GM10266 (cell line): Measurements from ENCODE around the gene KIF1A.

Experiments used
- DNase-seq: peaks from one replicate; pipeline ENCODE4 v3.0.0; 2012; ENCODE audit errors: extremely low spot score
- TF ChIP-seq, protein P1 (sequence below): IDR thresholded peaks from 2 replicates; pipeline ENCODE4 v1.5.1; 2012; ENCODE audit warnings: mild to moderate bottlenecking, low read depth; ENCODE audit not compliant: control insufficient read depth, insufficient read depth; ENCODE audit errors: missing control alignments

Gene KIF1A

DNA sequence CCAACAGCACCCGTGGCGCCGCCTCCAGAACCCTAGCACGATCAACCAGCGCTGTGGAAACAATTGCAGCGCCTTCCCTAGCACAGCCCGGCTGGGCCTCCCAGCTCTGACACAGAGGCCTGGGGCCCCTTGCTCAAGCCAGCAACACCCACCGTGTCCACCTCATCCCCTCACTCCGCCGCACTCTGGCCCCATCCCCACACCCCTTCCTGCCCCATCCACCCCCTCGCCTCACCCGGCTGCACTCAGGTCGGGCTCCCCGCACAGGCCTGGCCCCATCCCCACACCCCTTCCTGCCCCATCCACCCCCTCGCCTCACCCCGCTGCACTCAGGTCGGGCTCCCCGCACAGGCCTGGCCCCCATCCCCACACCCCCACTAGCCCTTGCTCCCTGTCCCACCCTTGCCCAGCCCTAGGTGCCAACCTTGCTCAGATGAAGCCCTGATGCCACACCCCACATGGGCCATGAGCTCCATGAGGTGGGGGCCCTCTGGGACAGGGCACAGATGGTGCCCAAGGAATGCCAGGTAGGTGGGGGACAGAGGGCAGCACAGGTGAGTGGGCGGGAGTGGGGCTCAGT lies 28.7 kb downstream of the KIF1A start:
- TF ChIP-seq, protein P1, sequence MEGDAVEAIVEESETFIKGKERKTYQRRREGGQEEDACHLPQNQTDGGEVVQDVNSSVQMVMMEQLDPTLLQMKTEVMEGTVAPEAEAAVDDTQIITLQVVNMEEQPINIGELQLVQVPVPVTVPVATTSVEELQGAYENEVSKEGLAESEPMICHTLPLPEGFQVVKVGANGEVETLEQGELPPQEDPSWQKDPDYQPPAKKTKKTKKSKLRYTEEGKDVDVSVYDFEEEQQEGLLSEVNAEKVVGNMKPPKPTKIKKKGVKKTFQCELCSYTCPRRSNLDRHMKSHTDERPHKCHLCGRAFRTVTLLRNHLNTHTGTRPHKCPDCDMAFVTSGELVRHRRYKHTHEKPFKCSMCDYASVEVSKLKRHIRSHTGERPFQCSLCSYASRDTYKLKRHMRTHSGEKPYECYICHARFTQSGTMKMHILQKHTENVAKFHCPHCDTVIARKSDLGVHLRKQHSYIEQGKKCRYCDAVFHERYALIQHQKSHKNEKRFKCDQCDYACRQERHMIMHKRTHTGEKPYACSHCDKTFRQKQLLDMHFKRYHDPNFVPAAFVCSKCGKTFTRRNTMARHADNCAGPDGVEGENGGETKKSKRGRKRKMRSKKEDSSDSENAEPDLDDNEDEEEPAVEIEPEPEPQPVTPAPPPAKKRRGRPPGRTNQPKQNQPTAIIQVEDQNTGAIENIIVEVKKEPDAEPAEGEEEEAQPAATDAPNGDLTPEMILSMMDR, result no peak
- DNase-seq, result no peak

GRCh38 chr2:240790370-240791220 lies 29.4 kb downstream of the KIF1A start:
- TF ChIP-seq, protein P1, result no peak

DNA sequence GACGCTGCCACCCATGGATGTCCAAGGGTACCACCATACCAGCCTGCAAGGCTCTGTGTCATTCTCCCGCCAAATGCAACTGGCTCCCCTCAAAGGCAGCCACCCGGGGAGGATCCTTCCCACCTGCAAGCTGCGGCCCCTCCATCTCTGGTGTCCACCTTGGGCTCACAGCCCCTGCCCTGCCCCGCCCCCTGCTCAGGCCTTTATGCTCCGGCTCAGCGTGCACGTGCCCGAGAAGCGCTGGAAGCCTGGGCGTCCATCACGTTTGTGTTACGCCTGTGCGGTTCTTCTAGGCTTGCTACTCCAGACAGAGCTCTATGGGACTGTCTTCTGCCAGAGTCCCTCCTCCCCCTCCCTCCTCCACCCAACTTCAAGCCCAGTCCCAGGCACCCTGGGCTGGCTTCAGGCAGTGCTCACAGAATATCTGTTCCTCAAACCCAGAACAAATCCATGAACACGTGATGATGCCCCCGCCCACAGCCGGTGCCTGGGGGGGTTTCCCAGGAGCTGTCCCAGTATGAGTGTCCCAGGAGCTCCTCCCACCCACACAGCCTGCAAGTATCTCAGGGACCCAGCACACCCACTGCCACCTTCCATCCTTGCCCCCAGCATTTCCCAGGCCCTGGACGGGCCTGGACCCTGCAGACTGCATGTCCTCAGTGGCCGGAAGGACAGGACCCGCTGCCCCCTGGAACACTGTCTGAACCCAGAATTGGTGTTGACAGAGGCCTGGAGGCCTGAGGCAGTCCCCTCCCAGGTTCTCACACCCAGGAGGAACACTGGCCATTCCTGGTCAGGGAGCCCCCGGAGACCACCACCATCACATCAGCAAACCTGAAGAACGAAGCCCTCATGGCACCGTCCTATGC lies 30.3 kb downstream of the KIF1A start:
- no peak for DNase-seq
- TF ChIP-seq, protein P1, result no peak

More at GRCh38 chr2:240790370-240791220, 29.4 kb downstream of the KIF1A start:
- no peak for DNase-seq

- TF ChIP-seq, protein P1, result no peak
- no peak for DNase-seq
These were observed 31.0 kb downstream of the KIF1A start for GRCh38 chr2:240789051-240789453.

DNA sequence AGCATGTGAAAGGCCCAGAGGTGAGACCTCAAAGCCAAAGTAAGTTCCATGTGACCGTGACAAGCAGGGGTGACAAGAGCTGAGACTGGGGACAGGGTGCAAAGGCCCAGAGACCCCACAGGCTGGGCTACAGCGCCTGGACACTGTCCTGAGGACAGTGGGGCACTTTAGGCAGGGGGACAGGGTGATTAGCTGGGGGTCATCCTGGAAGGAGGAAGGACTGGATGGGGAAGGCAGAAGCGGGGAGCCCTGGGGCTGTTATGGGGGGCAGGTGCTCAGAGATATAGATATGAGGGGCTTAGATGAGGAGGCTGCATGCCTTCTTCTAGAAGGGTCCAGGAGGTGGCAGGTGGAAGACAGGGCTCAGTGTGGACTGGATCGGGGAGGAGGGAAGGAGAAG lies 31.5 kb downstream of the KIF1A start:
- TF ChIP-seq, protein P1, result no peak
- DNase-seq, result no peak

- no peak for DNase-seq
- TF ChIP-seq, protein P1, result no peak
These were observed 32.2 kb downstream of the KIF1A start for GRCh38 chr2:240787521-240788472.
